AG09309 (cell line): ENCODE measurements around the gene TNFRSF4.

Experiments
- DNase-seq: peaks from one replicate; pipeline ENCODE4 v3.0.0-alpha.2; 2010; ENCODE audit warnings: low read depth
- H3K4me3 ChIP-seq: 2 replicates; pipeline ENCODE4 v1.5.1; 2011; ENCODE audit warnings: mild to moderate bottlenecking, low read depth, low read length, moderate library complexity; ENCODE audit not compliant: control insufficient read depth
- CTCF ChIP-seq: IDR thresholded peaks from 2 replicates; pipeline ENCODE4 v1.5.1; 2011; ENCODE audit warnings: mild to moderate bottlenecking, low read depth, low read length, inconsistent platforms; ENCODE audit not compliant: insufficient read depth, control insufficient read depth; ENCODE audit errors: missing control alignments

Gene TNFRSF4

GRCh38 chr1:1232208-1232795, 18.3 kb upstream of the TNFRSF4 start, which contains the start of gene B3GALT6:
B3GALT6 (plus strand) TSS chr1:1232237; CDS start chr1:1232279, 42 bp downstream.
- peak within 1 kb of the TSS; percentile 93 for H3K4me3 ChIP-seq
- no peak for TF ChIP-seq CTCF
- DNase-seq, result no peak

- peak; percentile 76 for DNase-seq
- peak within 1 kb of the TSS; percentile 93 for H3K4me3 ChIP-seq
- TF ChIP-seq CTCF, result no peak
Measured at GRCh38 chr1:1231400-1232207, 17.7 kb upstream of the TNFRSF4 start, which contains the start of gene SDF4. SDF4 (minus strand) TSS chr1:1232001; CDS start chr1:1228772, 3,229 bp downstream.

- peak; percentile 49 for DNase-seq
- peak overlapping the region; percentile 93 for H3K4me3 ChIP-seq
- peak; percentile 51 for TF ChIP-seq CTCF
Measured at GRCh38 chr1:1230656-1231399, 16.9 kb upstream of the TNFRSF4 start.

- H3K4me3 ChIP-seq, result no peak overlapping the region
- no peak for DNase-seq
- no peak for TF ChIP-seq CTCF
Measured at GRCh38 chr1:1229770-1230169, 15.8 kb upstream of the TNFRSF4 start.

GRCh38 chr1:1228596-1229321, 14.8 kb upstream of the TNFRSF4 start:
- H3K4me3 ChIP-seq, result no peak overlapping the region
- TF ChIP-seq CTCF, result no peak

GRCh38 chr1:1228187-1228586, 14.2 kb upstream of the TNFRSF4 start:
- no peak for DNase-seq
- no peak for TF ChIP-seq CTCF
- H3K4me3 ChIP-seq, result no peak overlapping the region

More at GRCh38 chr1:1228596-1229321, 14.8 kb upstream of the TNFRSF4 start:
- no peak for DNase-seq
